B cell (primary cell): Measurements from ENCODE around the gene KRT33A.

Experiments used
- EZH2 ChIP-seq: IDR thresholded peaks from 2 replicates; pipeline ENCODE4 v1.6.1; 2012; ENCODE audit warnings: borderline replicate concordance, low read depth, mild to moderate bottlenecking, moderate library complexity, low read length; ENCODE audit not compliant: insufficient read depth, poor library complexity, severe bottlenecking
- TF ChIP-seq, protein P1 (sequence below): fragments of 200-600 bp; IDR thresholded peaks from one replicate; pipeline ENCODE4 v1.8.0; 2022; ENCODE audit warnings: antibody characterized with exemption, mild to moderate bottlenecking

DNA sequence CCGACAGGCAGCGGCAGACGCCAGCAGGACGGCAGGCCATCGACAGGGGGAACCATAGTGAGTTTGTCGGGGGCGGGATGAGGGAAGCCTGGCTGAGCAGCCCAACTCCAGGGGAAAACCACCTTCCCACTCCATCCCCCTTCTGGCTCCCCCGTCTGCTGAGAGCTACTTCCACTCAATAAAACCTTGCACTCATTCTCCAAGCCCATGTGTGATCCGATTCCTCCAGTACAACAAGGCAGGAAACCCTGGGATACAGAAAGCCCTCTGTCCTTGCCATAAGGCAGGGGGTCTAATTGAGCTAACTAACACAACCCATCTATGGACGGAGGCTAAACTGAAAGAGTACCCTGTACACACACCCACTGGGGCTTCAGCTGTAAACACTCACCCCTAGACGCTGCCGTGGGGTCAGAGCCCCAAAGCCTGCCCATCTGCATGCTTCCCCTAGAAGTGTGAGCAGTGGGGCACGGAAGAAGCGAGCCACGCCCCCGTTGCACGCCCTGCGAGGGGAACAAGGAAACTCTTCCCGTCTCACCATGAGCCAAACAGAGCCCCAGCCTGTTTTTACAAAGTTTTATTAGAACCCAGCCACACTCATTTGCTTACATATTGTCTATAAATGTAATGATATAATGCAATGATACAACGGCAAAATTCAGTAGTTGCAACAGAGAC is 52.0 kb downstream of the KRT33A start:
- TF ChIP-seq, protein P1, sequence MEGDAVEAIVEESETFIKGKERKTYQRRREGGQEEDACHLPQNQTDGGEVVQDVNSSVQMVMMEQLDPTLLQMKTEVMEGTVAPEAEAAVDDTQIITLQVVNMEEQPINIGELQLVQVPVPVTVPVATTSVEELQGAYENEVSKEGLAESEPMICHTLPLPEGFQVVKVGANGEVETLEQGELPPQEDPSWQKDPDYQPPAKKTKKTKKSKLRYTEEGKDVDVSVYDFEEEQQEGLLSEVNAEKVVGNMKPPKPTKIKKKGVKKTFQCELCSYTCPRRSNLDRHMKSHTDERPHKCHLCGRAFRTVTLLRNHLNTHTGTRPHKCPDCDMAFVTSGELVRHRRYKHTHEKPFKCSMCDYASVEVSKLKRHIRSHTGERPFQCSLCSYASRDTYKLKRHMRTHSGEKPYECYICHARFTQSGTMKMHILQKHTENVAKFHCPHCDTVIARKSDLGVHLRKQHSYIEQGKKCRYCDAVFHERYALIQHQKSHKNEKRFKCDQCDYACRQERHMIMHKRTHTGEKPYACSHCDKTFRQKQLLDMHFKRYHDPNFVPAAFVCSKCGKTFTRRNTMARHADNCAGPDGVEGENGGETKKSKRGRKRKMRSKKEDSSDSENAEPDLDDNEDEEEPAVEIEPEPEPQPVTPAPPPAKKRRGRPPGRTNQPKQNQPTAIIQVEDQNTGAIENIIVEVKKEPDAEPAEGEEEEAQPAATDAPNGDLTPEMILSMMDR, result no peak
- no peak for TF ChIP-seq EZH2
